K562 (cell line): ENCODE results near the gene IFI30. TPM values are rescaled to one million over a fixed set of nuclear protein-coding genes. Genes with fewer than 3 reads are reported as not detected.

Source experiments
- HEY1 ChIP-seq: fragments of 250-450 bp; sonication (Bioruptor Pico); IDR thresholded peaks from 2 replicates; pipeline ENCODE4 v1.5.0; 2020; ENCODE audit warnings: mild to moderate bottlenecking, moderate library complexity, borderline replicate concordance
- PHF8 ChIP-seq: fragments of 200-600 bp; sonication (generic); IDR thresholded peaks from 2 replicates; pipeline ENCODE4 v1.6.1; 2012; ENCODE audit warnings: mixed run types, mild to moderate bottlenecking, inconsistent platforms, low read length, moderate library complexity, borderline replicate concordance
- RBM25 ChIP-seq: fragments of 200-400 bp; formaldehyde crosslinking; IDR thresholded peaks from 2 replicates; pipeline ENCODE4 v1.6.1; 2018; ENCODE audit warnings: low read length, low read depth, moderate library complexity; ENCODE audit not compliant: severe bottlenecking
- SMAD4 ChIP-seq: fragments of 250-450 bp; sonication (Bioruptor Pico); conservative IDR thresholded peaks from 2 replicates; pipeline ENCODE4 v1.8.0; 2021; ENCODE audit warnings: inconsistent platforms, mild to moderate bottlenecking, moderate library complexity
- SMARCA4 ChIP-seq: fragments of 450-650 bp; IDR thresholded peaks from 2 replicates; pipeline ENCODE4 v1.6.1; 2016
- SMC3 ChIP-seq: conservative IDR thresholded peaks from 2 replicates; pipeline ENCODE4 v1.6.1; 2011; ENCODE audit warnings: low read depth, low read length, improper control_type of control experiment; ENCODE audit not compliant: insufficient read depth
- SUPT5H ChIP-seq: fragments of 450-650 bp; IDR thresholded peaks from 2 replicates; pipeline ENCODE4 v1.6.1; 2016
- ZFP36 ChIP-seq: fragments of 150-350 bp; IDR thresholded peaks from 2 replicates; pipeline ENCODE4 v1.6.1; 2018; ENCODE audit warnings: low read length, low read depth; ENCODE audit not compliant: partially characterized antibody
- polyA plus RNA-seq, 8 experiments: library from polyadenylated mRNA; depleted of rRNA in 4 of 8; stranded (reverse) in 5 of 8; unstranded in 3 of 8; fragments of >200 nt; fragmentation: Nextera tagmentation in 2 of 8; fragmentation: Illumina TruSeq in 1 of 8; extraction: Ambion mirVana in 2 of 8; extraction: Trizol in 1 of 8; gene quantifications; 2 replicates each; pipeline versions ENCODE4 v1.2.1 to v1.2.3, GENCODE V29; 2011 to 2014; ENCODE audit warnings: inconsistent platforms in 1 of 8, missing spikeins in 1 of 8
- total RNA-seq, 7 experiments: library from RNA; depleted of rRNA in 6 of 7; stranded (reverse); fragments of >200 nt in 6 of 7; fragmentation: Illumina TruSeq in 2 of 7; extraction: Trizol in 2 of 7; gene quantifications; 2 replicates each; pipeline versions ENCODE4 v1.2.1 to v1.2.3, GENCODE V29; 2011 to 2021; ENCODE audit warnings: low replicate concordance in 1 of 7
- TF ChIP-seq, protein P1 (sequence below): fragments of 450-650 bp; IDR thresholded peaks from 2 replicates; pipeline ENCODE4 v1.6.1; 2016; ENCODE audit warnings: low read depth
- TF ChIP-seq, protein P2 (sequence below): sonication (generic); formaldehyde crosslinking; IDR thresholded peaks from 2 replicates; pipeline ENCODE4 v1.9.0; 2022; ENCODE audit warnings: mild to moderate bottlenecking, missing genetic modification reagents
- TF ChIP-seq, protein P3 (sequence below): fragments of 250-450 bp; sonication (Bioruptor Pico); IDR thresholded peaks from 2 replicates; pipeline ENCODE4 v1.8.0; 2021; ENCODE audit warnings: mild to moderate bottlenecking, moderate library complexity
- TF ChIP-seq, protein P4 (sequence below): fragments of 200-800 bp; sonication (Bioruptor generic); IDR thresholded peaks from 2 replicates; pipeline ENCODE4 v1.6.1; 2017; ENCODE audit warnings: missing genetic modification characterization, missing compliant biosample characterization
- TF ChIP-seq, protein P5 (sequence below): sonication (generic); formaldehyde crosslinking; IDR thresholded peaks from 2 replicates; pipeline ENCODE4 v1.8.0; 2022; ENCODE audit warnings: mild to moderate bottlenecking, low read depth, missing genetic modification reagents

IFI30 gene
- total and polyA plus RNA-seq, 9 of the 15 experiments (the other 6 are each of a cell fraction or from before 2014, with no cell fraction given): 63.7 to 430 (median 109) TPM

DNA sequence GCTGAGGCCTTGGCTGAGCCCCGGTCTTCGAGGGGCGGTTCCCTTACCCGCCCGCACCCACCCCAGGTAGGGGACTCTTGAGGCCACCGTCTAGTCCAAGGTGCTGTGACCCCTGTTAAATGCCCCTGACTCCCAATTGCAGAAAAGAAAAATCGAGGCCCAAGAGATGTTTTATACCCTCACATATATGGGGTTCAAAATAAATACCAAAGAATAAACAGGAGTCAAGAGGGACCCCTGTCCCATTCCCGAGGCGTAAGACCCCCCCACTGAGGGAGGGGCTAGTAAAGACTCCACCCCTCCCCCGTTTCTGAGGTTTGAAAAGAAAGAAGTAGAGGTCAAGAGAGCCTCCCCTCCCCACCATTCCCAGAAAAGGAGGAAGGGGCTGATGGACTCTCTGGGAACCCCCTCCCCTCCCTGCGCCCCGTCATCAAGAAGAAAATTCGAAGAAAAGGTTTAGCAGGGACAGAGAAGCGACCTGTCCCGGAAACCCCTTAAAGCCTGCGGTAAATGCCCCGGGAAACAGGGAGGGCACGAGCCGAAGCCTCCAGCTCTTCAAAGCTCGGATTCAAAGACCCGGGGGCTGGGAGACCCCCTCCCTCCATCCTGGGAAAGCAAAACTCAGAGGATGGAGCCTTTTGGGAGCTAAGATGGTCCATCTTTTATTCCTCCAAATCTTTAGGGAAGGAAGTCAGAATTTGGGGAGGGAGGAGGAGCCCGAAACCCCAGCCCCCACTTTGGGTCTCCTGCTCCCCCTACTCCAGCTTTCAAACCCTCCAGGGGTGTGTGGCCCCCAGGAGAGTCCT is 31.0 kb downstream of the IFI30 start (continued):
- TF ChIP-seq RBM25 (no peak), PHF8 (peak; percentile 40; the same call in 1 of the 2 replicates), SMAD4 (CRISPR knock-in tag) (no peak), SMC3 (no peak), SMARCA4 (0 out of 2 replicates have a peak, but pooled peaks have one; percentile 48), HEY1 (peak; percentile 16; the same call in 1 of the 2 replicates), SUPT5H (0 out of 2 replicates have a peak, but pooled peaks have one; percentile 31), ZFP36 (no peak)
- TF ChIP-seq, protein P1, sequence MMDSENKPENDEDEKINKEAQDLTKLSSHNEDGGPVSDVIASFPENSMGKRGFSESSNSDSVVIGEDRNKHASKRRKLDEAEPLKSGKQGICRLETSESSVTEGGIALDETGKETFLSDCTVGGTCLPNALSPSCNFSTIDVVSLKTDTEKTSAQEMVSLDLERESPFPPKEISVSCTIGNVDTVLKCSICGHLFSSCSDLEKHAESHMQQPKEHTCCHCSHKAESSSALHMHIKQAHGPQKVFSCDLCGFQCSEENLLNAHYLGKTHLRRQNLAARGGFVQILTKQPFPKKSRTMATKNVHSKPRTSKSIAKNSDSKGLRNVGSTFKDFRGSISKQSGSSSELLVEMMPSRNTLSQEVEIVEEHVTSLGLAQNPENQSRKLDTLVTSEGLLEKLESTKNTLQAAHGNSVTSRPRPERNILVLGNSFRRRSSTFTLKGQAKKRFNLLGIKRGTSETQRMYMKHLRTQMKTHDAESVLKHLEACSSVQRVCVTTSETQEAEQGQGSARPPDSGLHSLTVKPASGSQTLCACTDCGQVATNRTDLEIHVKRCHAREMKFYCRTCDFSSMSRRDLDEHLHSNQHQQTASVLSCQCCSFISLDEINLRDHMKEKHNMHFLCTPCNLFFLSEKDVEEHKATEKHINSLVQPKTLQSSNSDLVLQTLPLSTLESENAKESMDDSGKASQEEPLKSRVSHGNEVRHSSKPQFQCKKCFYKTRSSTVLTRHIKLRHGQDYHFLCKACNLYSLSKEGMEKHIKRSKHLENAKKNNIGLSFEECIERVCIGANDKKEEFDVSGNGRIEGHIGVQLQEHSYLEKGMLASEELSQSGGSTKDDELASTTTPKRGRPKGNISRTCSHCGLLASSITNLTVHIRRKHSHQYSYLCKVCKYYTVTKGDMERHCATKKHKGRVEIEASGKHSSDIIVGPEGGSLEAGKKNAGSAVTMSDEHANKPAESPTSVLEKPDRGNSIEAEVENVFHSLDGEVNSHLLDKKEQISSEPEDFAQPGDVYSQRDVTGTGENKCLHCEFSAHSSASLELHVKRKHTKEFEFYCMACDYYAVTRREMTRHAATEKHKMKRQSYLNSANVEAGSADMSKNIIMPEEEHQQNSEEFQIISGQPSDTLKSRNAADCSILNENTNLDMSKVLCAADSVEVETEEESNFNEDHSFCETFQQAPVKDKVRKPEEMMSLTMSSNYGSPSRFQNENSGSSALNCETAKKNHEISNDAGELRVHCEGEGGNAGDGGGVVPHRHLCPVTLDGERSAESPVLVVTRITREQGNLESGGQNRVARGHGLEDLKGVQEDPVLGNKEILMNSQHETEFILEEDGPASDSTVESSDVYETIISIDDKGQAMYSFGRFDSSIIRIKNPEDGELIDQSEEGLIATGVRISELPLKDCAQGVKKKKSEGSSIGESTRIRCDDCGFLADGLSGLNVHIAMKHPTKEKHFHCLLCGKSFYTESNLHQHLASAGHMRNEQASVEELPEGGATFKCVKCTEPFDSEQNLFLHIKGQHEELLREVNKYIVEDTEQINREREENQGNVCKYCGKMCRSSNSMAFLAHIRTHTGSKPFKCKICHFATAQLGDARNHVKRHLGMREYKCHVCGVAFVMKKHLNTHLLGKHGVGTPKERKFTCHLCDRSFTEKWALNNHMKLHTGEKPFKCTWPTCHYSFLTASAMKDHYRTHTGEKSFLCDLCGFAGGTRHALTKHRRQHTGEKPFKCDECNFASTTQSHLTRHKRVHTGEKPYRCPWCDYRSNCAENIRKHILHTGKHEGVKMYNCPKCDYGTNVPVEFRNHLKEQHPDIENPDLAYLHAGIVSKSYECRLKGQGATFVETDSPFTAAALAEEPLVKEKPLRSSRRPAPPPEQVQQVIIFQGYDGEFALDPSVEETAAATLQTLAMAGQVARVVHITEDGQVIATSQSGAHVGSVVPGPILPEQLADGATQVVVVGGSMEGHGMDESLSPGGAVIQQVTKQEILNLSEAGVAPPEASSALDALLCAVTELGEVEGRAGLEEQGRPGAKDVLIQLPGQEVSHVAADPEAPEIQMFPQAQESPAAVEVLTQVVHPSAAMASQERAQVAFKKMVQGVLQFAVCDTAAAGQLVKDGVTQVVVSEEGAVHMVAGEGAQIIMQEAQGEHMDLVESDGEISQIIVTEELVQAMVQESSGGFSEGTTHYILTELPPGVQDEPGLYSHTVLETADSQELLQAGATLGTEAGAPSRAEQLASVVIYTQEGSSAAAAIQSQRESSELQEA: peak; percentile 82
- TF ChIP-seq, protein P2, sequence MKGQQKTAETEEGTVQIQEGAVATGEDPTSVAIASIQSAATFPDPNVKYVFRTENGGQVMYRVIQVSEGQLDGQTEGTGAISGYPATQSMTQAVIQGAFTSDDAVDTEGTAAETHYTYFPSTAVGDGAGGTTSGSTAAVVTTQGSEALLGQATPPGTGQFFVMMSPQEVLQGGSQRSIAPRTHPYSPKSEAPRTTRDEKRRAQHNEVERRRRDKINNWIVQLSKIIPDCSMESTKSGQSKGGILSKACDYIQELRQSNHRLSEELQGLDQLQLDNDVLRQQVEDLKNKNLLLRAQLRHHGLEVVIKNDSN (CRISPR knock-in tag): no peak
- TF ChIP-seq, protein P3, sequence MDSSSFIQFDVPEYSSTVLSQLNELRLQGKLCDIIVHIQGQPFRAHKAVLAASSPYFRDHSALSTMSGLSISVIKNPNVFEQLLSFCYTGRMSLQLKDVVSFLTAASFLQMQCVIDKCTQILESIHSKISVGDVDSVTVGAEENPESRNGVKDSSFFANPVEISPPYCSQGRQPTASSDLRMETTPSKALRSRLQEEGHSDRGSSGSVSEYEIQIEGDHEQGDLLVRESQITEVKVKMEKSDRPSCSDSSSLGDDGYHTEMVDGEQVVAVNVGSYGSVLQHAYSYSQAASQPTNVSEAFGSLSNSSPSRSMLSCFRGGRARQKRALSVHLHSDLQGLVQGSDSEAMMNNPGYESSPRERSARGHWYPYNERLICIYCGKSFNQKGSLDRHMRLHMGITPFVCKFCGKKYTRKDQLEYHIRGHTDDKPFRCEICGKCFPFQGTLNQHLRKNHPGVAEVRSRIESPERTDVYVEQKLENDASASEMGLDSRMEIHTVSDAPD (CRISPR knock-in tag): no peak
- TF ChIP-seq, protein P4, sequence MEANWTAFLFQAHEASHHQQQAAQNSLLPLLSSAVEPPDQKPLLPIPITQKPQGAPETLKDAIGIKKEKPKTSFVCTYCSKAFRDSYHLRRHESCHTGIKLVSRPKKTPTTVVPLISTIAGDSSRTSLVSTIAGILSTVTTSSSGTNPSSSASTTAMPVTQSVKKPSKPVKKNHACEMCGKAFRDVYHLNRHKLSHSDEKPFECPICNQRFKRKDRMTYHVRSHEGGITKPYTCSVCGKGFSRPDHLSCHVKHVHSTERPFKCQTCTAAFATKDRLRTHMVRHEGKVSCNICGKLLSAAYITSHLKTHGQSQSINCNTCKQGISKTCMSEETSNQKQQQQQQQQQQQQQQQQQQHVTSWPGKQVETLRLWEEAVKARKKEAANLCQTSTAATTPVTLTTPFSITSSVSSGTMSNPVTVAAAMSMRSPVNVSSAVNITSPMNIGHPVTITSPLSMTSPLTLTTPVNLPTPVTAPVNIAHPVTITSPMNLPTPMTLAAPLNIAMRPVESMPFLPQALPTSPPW (CRISPR knock-in tag): peak; percentile 84
- TF ChIP-seq, protein P5, sequence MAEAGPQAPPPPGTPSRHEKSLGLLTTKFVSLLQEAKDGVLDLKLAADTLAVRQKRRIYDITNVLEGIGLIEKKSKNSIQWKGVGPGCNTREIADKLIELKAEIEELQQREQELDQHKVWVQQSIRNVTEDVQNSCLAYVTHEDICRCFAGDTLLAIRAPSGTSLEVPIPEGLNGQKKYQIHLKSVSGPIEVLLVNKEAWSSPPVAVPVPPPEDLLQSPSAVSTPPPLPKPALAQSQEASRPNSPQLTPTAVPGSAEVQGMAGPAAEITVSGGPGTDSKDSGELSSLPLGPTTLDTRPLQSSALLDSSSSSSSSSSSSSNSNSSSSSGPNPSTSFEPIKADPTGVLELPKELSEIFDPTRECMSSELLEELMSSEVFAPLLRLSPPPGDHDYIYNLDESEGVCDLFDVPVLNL: no peak
